Germinal center (tissue), 1 donor: ENCODE measurements around the gene METAP1D.
A peak's percentile ranks its signal among the peaks of the same experiment; 100 is the strongest.
"Not testable (repeated sequence)": the region's sequence is repeated elsewhere in the genome, so short reads cannot be mapped to it uniquely, and the experiment has no call there.

Source experiments
- DNase-seq: peaks from one replicate; pipeline ENCODE4 v3.0.0; 2012; ENCODE audit warnings: mixed read lengths, low spot score

Gene METAP1D

GRCh38 chr2:172102391-172103359 is 102.9 kb downstream of the METAP1D start, which contains the start of gene DLX2:
Gene DLX2 (minus strand): TSS chr2:172102900. CDS start chr2:172102538, 362 bp downstream.
- peak; percentile 89 for DNase-seq

DNA sequence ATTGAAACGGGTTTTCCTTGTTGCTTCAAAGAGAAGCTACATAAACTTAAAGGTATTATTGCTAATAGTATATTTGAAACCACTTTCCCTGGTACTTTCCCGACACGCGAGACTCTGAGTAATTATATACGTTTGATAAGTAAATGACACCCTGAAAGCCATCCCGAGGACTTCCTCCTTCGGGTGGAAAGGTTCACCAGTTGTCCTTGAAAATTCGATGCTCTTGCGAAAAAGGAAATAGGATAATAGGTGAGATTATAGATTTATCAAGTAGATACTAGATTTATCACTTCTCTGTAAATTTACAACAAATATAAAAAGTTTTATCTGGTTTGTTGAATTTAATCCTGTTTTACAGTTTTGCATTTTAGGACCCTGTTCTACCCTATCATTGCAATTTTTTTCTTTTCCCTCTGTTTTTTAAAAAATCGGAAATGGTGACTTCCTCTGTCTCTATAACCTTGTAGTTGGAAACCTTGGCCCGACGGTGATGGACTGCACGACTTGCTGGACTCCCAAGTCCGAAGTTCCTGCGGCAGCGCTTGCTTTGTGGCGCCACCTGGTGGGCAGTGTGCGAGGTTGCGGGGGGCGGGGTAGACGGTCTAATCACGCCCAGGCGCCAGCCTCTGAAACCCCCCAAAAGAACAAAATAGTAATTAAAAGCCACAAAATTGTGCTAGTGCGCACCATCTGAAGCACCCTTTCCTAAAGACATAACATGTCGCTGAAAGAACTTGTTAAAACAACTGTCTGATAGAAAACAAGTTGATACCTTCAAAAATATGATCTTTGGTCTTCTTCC is 103.9 kb downstream of the METAP1D start:
- DNase-seq: peak; percentile 77

- peak; percentile 2 for DNase-seq
Observed at GRCh38 chr2:172105471-172106107, 105.8 kb downstream of the METAP1D start.

GRCh38 chr2:172106108-172106961 is 106.6 kb downstream of the METAP1D start:
- peak; percentile 52 for DNase-seq

DNA sequence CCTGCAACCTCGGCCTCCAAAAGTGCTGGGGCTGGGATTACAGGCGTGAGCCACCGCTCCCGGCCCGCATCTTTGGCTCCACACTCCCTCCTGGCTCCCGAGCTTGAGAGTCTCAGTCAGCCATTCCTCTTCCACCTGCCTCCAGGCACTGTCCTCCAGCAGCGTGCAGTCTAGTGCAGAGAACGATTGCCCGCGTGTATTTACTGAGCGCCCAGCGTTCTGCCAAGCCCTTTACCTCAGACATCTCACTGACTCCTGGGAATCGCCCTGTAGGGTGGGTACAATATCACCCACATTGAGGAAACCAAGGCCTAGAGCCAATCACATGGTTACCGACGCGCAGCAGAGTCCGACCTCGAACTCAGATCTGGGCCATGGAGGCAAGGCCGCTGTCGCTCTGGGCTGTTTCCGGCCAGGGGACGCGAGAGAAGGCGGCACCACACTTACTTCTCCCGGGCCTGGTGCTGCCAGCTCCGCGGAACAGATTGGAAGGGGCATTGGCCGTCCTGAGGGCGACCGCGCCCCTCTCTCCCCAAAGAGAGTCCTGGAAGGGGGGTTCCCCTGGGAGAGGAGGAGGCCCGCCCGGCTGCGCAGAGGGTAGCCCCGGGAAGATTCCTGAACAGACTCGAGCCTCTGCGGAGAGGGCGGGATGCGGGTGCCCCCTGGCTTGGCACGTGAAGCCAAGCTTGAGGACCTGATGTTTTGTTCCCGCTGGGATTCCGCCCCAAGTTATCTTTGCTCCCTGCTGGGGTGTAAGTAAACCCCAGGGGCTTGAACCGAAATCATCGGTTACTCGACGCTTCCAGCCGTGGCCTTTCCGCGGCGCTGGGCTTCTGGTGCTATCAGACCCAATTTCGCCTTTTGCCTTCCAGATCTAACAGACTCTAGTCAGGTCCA is 108.2 kb downstream of the METAP1D start:
- DNase-seq: peak; percentile 1

- DNase-seq: no peak
Observed at GRCh38 chr2:172108587-172108930, 108.8 kb downstream of the METAP1D start.

DNA sequence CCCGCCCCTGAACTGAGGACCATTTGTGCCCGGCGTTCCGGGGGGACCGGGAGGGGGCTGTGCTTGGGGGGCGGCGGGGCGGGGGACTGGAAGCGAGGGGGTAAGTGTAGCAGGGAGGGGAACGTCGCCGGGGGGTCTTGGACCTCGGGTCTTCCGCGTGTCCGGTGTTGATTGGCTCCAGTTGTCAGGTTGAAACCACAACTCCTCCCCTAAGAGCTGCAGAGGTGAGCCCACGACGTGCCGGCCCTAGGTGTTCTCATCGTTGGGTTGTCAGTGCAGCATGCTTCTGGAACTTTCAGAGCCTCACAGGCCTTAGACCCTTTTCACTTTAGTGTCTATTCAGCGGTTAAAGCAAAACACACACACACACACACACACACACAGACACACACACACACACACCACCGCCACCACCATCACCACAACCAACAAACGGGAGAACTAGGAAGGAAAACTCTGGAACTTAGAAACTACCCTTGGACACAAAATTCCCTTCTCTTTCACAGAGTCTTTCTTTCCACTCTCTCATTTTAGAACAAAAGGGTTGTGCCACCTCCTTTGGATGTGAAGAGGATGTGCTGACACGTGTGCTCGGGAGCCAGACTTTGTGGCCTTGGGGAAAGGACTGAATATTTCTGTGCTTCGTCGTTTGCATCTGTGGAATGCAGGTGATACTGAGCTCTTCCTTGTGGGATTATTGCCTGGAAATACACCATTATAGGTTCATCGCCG is 109.7 kb downstream of the METAP1D start:
- DNase-seq: no peak

- no peak for DNase-seq
Observed at GRCh38 chr2:172109988-172110811, 110.4 kb downstream of the METAP1D start.

DNA sequence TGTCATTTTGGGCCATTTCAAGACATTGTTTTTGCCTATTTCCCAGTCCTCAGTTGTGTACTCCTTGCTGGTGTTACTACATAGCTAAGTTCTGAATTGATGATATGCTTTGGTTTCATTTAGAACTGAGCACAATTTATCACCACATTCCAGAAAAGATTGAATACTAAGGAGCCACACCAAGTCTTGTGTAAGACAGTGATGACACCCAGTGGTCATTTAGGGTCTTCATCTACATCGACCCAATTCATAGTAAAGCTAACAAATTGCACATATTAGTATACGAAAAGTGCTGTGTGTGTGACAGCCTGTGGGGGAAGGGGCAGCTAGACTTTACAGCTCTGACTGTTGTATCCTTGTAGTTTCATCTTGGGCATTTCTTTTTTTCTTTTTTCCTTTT is 113.9 kb downstream of the METAP1D start:
- no peak for DNase-seq

GRCh38 chr2:172114176-172114575 is 114.4 kb downstream of the METAP1D start:
- not testable (repeated sequence) for DNase-seq

GRCh38 chr2:172114579-172114978 is 114.8 kb downstream of the METAP1D start:
- DNase-seq: no peak

- no peak for DNase-seq
Observed at GRCh38 chr2:172116107-172116506, 116.4 kb downstream of the METAP1D start.

- no peak for DNase-seq
Observed at GRCh38 chr2:172119089-172119488, 119.3 kb downstream of the METAP1D start.

DNA sequence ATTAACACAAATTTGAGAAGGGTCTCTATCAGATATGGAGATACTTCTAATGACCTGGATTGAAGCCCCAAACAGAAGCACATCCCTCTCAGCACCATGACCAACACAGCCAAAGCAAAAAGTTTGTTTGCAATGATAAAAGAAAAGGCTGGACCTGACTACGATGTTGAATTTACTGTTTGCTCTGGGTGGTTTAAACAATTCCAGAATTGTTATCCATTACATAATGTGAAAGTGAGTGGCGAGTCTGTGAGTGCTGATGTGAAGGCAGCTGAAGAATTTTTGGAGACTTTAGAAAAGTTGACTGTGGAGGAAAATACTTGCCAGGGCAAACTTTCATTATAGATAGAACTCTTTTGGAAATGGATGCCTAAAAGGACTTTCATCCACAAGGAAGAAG is 120.4 kb downstream of the METAP1D start:
- no peak for DNase-seq

- DNase-seq: no peak
Observed at GRCh38 chr2:172128484-172128883, 128.7 kb downstream of the METAP1D start.

- DNase-seq: no peak
Observed at GRCh38 chr2:172129404-172129803, 129.7 kb downstream of the METAP1D start.
